Fibroblast of skin of left quadriceps (primary cell): ENCODE results near the gene RBM19.
A peak's percentile ranks its signal among the peaks of the same experiment; 100 is the strongest.
"Not testable (repeated sequence)": the region's sequence is repeated elsewhere in the genome, so short reads cannot be mapped to it uniquely, and the experiment has no call there.

ENCODE experiments used
- DNase-seq, 2 experiments: peaks; one replicate each; pipeline ENCODE4 v3.0.0-alpha.2; 2013; ENCODE audit warnings: low read depth in 2 of 2

RBM19 gene, protein sequence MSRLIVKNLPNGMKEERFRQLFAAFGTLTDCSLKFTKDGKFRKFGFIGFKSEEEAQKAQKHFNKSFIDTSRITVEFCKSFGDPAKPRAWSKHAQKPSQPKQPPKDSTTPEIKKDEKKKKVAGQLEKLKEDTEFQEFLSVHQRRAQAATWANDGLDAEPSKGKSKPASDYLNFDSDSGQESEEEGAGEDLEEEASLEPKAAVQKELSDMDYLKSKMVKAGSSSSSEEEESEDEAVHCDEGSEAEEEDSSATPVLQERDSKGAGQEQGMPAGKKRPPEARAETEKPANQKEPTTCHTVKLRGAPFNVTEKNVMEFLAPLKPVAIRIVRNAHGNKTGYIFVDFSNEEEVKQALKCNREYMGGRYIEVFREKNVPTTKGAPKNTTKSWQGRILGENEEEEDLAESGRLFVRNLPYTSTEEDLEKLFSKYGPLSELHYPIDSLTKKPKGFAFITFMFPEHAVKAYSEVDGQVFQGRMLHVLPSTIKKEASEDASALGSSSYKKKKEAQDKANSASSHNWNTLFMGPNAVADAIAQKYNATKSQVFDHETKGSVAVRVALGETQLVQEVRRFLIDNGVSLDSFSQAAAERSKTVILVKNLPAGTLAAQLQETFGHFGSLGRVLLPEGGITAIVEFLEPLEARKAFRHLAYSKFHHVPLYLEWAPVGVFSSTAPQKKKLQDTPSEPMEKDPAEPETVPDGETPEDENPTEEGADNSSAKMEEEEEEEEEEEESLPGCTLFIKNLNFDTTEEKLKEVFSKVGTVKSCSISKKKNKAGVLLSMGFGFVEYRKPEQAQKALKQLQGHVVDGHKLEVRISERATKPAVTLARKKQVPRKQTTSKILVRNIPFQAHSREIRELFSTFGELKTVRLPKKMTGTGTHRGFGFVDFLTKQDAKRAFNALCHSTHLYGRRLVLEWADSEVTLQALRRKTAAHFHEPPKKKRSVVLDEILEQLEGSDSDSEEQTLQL

DNA sequence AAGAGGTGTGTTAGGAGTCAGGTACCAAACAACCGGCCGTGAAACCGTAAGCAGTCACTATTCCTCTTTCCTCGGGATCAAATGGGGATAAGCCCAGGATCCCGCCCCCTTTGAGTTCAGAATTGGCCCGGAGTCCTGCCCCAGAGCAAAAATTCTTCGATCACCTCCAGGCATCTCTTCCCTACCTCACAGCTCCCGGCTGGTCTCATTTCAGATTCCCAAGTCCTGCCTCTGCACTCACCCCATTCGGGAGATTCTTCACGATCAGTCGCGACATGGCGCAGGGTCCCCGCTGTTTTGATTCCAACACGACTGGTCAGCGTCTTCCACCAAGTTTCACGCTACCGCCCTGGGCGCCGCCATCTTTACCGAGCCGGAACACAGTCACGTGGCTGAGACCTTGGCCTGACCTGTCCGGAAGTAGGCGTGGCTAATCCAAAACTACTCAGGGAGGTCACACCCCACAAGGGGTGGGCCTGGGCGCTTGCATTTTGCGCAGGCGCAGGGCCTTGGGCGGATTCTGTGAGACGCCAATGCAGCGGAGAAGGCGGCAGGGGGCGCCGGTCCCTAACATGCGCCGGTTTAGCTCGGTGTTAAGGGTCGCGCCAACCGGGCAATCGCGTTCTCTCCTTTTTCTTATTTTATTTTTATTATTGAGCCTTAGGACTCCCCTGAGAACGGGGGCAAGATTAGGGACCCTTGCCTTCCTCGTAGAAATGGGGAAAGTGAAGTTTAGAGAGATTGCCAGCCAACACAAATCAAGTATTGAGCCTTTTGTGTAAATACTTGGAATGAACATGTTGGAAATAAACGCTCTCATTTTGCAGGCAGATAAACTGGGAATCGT, at the start of gene RBM19:
Gene RBM19, minus strand, starts transcription at position 375 of the 847 bp plus-strand sequence. Its CDS starts 98 bp downstream, at position 277.
- peak; percentile 94 to 95 for DNase-seq

DNA sequence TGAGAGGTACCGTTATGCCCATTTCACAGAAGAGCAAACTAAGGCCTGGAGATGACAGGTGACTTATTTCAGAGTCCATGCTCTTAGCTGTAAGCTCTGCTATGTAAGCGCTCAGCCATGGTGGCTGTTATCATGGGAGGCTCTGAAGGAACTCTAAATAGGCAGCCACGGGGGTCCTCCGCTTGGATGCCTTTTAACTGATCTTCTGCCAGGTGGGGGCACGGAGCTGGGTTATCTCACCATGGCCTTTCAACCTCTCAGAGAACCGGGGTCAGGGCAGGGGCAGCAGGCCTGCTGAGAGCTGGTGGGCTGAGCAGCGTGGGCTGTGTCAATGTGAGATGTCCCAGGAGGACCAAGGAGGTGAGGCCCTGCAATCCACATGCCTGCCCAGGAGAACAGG, 49.7 kb upstream of the RBM19 start:
- no peak for DNase-seq

DNA sequence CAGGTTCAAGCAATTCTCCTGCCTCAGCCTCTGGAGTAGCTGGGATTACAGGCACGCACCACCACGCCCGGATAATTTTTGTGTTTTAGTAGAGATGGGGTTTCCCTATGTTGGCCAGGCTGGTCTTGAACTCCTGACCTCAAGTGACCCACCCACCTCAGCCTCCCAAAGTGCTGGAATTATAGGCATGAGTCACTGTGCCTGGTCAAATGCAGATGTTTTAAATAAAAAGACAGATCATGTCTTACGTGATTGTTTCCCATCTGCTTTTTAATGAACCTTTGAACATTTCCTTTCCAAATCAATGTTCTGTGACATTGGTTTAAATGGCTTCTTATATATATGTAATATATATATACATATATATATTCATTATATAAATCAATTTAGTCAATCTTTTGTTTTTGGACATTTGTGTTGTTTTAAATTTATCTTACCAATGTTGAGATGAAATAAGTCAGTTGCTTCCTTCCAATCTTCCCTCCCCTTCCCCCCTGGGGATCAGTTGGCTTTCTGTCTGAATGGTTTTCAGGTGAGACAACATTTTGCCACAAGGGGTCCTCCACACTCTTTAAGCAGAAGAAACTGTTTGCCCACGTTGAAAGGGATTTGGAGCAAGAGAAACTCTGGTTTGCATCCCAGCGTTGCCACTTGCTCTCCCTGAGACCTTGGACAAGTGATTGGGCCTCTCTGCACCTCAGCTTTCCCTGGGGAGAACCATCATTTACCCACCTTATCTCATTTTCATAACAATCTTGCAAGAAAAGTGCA, 47.6 kb upstream of the RBM19 start:
- peak; percentile 20 to 21 for DNase-seq

DNA sequence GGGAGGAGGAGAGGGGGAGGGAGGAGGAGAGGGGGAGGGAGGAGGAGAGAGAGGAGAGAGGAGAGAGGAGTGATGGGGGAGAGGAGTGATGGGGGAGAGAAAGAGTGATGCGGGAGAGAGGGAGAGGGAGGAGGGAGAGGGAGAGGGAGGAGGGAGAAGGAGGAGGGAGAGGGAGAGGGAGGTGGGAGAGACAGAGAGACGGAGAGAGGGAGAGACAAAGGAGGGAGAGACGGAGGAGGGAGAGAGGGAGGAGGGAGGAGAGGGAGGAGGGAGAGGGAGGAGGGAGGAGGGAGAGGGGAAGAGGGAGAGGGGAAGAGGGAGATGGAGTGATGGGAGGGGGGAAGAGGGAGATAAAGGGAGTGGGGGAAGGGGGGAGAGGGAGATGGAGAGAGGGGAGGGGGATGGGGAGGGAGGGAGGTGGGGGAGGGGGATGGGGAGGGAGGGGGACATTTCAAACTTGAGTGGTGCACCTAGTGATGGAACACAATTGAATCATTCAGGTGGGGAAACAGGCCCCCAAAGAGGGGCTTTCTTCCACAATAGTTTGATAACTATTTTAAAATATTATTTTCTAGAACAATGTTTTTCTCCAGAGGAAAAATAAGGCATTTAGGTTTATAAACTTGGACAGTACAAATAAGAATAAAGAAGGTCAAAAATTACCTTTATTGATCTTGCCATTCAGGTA, 46.8 kb upstream of the RBM19 start:
- DNase-seq: no peak

DNA sequence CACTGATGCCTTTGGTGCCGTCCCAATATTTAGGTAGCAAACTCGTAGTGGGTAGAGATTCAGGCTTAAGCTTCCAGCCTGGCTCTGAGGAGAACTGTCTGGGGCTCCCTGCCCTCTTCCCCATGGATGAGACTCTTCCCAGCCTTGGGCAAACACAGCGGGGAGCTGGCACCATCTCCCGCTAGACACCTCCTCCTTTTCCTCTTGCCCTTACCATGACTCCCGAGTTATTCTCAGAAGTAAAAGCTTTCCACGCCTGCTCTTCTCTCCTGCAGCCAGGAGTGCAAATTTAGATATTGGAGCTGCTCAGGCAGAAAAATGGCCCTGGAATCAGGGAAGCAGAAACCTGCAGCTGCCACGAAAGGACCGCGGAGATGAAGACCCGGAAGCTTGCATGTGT, 45.6 kb upstream of the RBM19 start:
- DNase-seq: no peak

DNA sequence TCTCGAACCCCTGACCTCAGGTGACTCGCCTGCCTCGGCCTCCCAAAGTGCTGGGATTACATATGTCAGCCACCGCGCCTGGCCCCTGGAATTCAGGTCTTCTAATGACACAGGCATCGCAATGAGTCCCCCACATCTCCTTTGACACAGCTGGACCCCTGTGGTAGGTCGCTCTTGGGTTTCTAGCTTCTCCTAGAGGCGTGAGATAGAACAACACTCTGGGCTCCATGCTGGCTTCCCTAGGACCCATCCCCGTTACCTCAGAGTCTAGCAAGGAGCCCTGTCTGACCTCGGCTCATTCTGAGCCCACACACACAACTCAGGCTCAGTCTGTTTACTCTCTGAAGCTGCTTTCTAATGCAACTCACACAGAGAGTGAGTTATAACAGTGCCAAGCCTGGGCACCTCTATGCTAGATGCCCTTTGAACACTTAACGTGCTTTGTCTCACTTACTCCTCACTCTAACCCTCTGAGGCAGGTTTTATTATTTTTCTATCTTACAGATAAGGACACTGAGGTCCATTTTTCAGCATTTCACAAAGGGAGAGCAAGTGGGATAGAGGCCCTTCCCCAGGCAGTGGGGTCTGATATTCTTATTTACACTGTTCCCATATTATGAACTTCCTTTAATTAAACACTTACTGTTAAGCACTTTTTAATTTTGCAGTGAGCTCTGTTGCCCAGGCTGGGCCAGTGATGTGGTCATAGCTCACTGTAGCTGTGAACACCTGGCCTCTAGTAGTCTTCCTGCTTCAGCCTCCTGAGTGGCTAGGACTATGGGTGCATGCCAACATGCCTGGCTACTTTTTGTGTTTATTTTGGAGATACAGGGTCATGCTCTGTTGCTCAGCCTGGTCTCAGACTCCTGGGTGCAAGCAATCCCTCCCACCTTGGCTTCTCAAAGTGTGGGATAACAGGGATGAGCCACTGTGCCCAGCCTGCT, 40.6 kb upstream of the RBM19 start:
- no peak for DNase-seq

DNA sequence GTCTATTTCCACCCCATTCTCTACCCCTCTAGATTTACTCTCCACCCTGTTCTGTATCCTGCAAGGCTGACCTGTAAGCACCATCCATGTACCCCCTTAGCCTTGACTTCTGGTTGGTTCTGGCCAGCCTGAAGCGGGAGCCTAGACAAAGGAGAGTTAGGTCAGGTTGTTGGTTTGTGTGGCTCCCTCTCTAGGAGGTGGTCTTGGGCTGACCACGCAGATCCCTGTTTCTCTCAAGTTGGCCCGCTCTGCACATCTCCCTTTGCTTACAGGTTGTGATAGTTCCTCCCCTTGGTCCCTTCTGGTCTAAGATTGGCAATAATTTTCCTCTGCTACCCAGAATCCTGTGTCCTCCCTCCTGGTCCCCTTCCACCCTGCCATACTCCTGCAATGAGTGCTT, 38.3 kb upstream of the RBM19 start:
- DNase-seq: no peak

DNA sequence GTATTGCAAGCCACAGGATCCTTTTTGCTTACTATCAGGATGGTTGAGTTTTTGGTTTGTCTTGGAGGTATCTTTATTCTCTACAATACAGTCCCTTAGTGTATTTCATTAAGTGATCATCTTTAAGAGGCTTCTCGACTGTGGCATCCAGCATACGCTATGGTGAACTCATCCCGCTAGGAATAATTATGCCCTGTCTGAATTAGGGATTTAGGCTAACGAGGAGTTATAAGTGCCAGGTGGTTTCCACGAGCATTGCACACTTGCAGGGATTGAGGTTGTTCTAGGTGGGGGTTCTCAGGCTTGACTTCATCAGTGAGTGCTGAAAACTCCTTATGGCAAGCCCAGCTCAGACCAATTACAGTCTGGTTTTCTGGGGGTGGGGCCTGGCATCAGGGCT, 37.2 kb upstream of the RBM19 start:
- no peak for DNase-seq

DNA sequence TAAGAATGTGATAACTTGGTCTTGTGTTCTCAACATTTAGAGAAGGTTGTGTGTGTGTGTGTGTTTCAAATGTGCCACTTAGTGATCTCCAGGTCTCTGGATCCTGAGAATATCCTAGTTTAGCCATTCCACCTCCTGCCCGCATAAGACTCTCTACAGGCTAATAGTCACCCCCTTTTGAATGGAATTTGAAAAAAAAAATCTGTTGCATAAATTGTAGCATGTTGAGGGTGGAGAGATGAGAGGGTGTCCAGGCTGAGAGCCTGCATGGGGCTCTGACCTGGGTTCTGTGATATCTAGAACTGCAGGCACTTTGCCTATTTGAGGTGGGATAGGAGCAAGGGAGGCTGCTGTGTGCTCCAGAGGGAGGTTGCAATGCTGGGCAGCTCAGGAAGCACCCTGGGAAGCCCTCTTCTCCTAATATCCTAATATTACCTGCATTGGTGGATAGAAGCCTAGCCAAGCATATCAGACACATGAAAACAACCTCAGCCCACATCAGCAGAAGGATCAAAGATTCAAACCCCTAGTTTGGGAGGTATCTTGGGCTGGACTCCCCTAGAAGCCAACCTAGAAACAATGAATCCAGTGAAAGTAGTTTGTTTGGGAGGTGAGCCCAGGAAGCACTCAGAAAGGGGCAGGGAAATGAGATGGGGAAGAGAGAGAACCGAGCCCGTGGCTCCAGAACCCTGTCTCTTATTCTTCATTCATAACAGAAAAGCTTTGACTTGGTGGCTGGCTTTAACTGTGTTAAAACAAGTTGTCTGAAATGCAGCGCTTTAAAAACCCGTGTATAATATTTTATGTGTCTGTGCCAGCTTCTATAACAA, 35.6 kb upstream of the RBM19 start:
- DNase-seq: no peak

DNA sequence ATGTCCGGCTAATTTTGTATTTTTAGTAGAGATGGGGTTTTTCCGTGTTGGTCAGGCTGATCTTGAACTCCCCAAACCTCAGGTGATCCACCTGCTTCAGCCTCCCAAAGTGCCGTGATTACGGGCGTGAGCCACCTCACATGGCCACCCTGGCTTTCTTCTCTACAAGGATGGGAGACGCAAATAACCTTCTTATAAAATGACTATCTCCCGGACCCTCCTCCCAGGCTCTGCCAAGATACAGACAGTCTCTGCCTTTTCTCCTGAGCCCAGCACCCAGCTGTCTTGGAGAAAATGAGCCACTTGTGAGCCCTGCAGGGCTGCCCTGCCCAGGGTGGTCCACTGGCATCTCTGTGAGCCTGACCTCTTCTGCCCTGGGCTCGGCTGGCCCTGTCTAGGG, 34.7 kb upstream of the RBM19 start:
- DNase-seq: no peak

DNA sequence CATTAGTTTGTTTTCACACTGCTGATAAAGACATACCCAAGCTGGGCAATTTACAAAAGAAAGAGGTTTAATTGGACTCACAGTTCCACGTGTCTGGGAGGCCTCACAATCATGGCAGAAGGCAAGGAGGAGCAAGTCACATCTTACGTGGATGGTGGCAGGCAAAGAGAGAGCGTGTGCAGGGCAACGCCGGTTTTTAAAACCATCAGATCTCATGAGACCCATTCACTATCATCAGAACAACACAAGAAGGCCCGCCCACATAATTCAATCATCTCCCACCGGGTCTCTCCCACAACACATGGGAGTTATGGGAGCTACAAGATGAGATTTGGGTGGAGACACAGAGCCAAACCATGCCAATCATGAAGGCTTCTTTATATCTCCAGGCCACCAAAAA, 34.1 kb upstream of the RBM19 start:
- DNase-seq: not testable (repeated sequence)

DNA sequence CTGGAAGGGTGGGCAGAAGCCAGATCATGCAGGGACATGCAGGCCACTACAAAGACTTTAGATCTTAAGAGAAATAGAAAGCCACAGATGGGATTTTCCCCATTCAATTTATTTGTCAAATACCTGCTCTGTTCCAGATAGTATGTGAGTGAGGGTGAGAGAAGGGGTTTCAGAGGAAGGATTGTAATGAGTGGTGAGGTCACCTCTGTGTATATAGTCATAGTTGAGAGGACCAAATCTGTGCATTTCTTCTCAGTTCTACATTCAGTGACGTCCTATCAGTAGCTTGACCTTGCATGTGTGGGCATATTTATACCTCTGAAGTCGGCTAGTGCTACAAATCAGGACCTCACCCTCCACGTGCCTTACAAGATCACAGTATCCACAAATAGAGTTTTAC, 31.2 kb upstream of the RBM19 start:
- DNase-seq: no peak

DNA sequence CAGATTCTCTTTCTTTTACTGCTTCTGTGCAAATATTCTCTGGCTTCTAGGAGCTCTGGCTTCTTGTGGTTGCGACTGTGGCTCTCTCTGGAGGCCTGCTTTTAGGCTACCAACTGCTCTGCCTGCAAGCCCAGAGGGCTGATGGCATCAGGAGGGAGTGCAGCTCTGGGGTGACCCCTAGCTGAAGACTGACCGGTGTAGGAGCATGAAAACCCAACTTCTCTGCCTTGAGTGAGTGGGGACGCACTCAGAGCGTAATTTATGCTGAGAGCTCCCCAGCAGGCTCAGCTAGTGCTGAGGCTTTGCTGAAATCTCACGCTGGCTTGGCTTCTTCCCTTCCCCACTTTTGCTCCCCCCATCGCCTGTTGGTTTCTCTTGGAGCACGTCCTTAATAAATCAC, 29.9 kb upstream of the RBM19 start:
- DNase-seq: no peak

DNA sequence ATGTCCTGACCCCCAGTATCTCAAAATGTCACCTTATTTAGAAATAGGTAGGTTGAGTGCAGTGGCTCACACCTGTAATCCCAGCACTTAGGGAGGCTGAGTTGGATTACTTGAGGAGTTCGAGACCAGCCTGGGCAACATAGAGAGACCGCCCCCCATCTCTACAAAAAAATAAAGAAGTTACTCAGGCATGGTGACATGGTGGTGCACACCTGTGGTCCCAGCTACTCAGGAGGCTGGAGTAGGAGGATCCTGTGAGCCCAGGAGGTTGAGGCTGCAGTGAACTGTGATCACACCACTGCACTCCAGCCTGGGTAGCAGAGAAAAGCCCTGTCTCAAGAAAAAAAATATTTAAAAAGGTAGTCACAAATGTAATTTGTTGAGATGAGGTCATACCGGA, 27.9 kb upstream of the RBM19 start:
- no peak for DNase-seq

DNA sequence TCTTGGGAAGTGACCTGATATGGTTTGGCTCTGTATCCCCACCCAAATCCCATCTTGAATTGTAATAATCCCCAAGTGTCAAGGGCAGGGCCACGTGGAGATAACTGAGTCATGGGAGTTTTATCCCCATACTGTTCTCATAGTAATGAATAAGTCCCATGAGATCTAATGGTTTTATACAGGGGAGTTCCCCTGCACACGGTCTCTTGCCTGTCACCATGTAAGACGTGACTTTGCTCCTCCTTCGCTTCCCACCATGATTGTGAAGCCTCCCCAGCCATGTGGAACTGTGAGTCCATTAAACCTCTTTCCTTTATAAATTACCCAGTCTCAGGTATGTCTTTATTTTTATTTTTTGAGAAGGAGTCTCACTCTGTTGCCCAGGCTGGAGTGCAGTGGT, 26.6 kb upstream of the RBM19 start:
- DNase-seq: not testable (repeated sequence)

DNA sequence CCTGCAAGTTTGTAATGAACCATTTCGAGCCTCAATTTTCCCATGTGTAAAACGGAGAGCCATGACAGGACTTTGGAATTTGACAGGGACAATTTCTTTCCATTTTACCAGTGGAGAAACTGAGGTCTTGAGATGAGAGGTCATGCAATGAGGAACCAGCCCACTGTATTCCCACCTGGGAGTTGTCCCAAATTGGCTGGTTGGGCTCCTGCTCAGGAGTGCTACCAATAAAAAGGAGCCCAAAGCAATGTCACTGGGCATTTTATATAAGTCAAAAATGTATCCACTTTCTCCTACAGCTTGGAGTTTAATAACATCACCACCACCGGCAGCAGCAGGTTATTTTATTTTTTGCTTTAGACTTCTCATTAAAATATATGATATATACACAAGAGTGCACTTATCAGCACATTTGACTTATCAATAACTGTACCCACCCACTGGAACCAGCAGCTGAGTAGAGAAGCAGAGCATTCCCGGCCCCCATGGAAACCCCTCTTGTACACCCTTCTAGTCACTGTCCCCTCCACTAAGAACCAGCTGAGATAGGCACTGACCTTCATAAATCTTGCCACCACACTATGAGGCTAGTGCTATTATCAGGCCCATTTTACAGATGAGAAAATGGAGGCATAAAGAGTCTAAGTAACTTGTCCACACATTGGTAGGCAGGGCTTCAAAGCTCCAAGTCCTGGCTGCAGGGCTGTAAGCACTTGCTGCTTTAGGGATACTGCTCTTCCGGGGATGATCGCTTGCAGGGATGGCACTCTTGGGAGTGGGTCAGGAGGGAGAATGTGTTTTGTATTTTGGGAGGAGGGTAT, 25.3 kb upstream of the RBM19 start:
- DNase-seq: no peak
